Bone marrow (tissue), 2 donors: ENCODE measurements around the gene PELO.

Experiments used
- DNase-seq, 2 donors: peaks; one replicate each; lab custom pipeline; 2025; lab: John Stamatoyannopoulos, UW

The PELO gene

GRCh38 chr5:52771343-52772039 lies 16.2 kb upstream of the PELO start:
- DNase-seq: no peak

- no peak for DNase-seq
Observed at GRCh38 chr5:52772668-52773067, 15.0 kb upstream of the PELO start.

DNA sequence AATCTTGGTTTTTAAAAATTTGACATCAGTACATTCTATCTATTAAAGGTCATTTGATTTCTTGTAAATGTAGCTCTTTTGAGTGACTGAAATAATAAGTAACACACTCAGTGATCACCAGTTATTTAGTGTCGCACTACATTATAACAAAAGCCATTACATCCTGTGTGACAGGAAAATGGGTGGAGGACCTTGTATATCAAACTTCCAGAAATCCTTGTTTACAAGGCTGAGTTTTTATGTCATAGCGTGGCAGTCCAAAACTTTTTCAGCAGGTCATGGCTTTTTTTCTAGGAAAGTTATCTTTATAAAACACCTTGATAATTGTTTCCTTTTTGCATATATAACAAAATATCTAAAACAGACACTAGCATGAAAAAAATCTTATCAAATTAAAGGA lies 14.4 kb upstream of the PELO start:
- no peak for DNase-seq

- no peak for DNase-seq
Observed at GRCh38 chr5:52774005-52774410, 13.7 kb upstream of the PELO start.

DNA sequence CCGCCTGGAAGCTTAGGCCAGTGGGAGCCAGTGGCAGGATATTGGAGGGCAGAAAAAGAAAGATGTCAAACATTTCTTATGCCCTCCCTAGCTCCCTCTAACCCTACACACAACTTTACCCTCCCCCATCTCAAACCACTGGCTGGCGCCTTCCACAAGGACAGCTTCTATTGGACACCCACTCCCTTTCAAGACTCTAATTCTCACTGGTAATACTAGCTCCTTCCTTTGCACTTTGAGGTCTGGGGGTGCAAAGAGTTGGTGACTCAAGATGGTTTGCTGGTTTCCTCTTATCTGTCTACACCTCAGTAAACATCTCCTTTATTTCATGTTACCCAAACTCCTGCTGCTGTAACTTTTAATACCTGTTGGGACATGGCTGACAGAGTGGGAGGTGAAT lies 11.6 kb upstream of the PELO start:
- no peak for DNase-seq

DNA sequence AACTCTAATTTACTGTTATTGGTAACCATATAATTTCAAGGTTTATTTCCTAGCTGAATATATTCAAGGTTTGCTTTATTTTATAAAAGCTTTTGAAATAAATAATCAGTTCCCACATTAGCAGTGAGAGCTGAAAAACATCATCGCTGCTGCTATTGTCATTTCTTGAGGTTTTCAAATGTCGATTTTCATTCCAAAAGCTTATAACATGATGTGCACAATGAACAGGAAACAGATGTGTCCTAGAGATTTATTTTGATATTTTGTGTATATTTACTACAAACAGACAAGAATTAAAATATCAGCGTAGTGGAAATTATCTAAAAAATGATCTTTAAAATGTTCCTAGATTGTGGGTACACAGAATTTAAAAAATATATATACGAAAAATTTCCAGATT lies 10.5 kb upstream of the PELO start:
- no peak for DNase-seq

DNA sequence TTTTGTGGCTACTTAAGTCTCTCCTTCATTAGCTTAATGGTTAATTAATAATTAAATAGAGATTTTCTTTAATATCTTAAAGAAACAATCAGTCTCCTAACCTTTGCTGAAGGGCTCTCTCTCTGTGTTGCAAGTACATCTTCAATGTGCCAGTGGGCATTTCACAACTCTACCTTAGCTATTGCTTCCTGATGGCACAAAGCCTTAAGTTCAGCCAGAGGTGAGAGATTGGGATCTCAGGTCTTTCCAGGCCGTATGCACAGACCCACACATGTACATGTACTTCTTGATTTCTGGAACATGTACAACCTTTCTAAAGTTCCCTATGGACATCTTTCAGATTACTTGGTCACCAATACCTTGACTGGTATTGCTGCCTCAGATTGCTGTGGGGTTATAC lies 8.9 kb upstream of the PELO start:
- DNase-seq: no peak

- no peak for DNase-seq
Observed at GRCh38 chr5:52779213-52779612, 8.5 kb upstream of the PELO start.

GRCh38 chr5:52783226-52783959 lies 4.3 kb upstream of the PELO start:
- DNase-seq: no peak

DNA sequence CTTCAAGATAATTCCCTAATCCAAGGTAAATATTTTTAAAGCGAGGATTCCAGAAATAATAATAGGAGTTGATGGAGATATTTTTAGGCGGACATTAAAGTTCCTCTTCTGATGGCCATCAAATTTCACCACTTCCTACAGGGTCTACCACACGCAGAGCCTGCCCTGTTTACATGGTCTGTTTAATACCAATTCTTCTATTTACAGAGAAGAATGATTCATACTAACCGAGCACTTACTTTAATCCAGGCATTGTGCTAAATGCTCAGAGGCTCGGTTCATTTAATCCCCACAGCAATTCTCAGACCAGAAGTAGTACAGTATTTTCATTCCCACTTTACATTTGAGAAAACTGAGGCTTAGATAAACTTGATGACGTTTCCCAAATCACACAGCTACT lies 3.0 kb upstream of the PELO start:
- no peak for DNase-seq

DNA sequence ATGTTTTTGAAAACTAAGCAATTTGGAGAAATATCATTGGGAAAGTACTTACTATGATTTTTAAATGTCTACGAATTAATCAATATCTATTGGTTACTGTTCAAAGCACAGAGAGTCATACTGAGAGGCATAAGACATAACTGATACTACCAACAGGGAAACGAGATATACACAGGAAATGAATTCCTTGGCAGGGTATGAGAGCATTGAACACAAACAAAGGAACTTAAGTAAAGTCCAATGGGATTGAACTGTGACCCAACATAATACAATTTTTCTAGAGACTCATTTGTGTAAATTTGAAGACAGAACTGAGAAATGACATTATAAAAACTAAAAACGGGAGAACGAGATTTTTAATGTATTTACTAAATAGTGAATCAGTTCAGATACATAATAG lies 1.3 kb upstream of the PELO start:
- DNase-seq: no peak

DNA sequence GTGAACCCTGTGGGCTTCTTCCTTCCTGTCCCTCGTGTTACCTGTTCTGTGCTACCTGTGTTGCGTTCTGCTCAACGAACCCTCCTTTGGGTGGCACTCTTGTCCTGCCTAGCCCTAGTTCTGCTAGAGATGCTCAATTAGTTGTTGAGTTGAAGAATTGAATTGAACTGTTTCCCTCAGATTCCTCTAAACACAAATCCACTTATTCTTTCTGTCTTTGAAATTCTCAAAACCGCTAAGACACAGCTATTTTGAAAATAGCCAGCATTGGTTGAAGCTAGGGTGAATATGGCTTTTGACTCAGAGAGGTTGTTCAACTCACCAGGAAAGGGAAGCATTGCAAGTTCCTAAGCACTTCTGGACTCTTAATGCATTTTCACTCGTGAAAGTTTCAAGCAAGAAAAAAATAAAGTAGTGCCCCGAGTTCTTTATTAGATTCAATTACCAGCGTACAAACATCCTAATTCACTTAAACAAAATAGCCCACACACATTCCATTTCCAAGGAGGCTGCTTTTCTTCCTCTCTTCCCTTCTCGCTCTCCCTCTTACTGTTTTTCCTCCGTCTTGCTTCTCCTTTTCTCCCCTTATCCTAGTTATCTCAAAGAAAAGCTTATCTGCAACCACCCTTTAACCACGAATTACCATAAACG lies 642 bp upstream of the PELO start:
- DNase-seq: no peak

DNA sequence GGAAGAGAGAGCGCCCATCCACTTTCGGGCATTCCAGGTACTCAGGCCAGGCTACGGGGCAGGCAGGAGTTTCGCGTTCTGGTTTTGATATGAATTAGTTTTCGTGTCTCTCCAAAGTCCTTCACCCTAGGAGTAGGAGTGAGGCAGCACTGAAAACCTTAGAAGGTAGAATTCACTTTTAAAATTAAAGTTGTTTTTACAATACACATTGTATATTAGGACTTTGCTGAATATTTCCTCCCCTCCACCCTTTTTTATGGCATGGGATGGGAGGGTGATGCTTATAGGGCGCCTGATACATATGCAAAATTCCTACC lies 747 bp downstream of the PELO start:
- DNase-seq: no peak

DNA sequence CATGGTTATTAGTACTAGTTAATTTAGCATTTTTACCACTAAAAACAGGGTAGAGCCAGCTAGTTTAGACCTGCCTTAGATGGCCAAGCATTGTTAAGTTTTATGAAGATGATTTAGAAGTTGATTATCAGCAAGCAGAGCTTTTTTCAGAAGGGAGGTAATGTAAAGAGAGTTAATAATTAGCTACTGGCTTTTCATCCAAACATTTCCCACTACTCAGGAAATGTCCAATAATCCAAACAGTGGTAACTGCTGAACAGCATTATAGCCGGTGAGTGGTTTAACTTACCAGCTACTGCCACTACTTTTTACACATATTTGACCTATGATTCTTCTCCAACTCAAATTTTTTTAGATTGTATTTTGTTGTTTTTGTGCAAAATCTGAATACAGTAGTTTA lies 1.7 kb downstream of the PELO start:
- no peak for DNase-seq

GRCh38 chr5:52789851-52790250 lies 2.1 kb downstream of the PELO start:
- no peak for DNase-seq

GRCh38 chr5:52791366-52791765 lies 3.6 kb downstream of the PELO start:
- no peak for DNase-seq

- no peak for DNase-seq
Observed at GRCh38 chr5:52794519-52794918, 6.8 kb downstream of the PELO start.

DNA sequence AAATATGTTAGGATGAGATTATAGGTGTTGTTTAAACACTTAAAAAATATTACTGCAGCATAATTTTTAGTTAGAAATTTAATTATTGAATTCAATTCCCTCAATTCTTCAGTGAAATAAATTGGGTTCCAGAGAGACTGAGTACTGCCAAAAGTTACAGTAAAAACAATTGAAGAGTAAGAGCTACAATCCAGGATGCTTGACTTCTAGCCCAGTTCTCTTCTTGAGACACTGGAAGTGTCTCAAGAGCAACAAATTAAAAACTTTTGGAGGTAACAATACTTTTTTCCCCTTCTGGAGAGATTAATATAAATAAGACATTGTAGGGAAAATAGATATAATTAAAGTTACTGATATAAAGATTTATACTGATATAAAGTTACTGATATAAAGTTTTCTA lies 8.3 kb downstream of the PELO start:
- no peak for DNase-seq

GRCh38 chr5:52796516-52797103 lies 8.9 kb downstream of the PELO start:
- DNase-seq: no peak

DNA sequence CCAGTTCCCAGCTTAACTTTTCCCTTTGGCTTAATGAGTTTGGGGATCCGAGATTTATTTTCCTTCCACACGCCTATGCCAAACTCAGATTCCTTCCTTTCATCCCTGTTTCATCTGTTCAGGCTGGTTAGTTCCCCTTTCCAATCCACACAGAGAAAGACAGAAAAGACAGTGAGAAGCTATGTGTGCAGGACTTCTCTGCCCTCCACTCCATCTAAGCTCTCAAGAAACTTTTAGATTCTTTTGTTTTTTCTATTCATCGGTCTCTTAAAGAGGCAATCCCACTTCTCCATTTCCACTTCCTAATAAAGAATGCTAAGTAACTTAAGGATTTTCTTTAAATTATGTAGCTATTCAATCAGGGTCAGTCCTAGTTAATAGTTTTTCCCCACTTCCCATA lies 11.2 kb downstream of the PELO start:
- peak in 1 of 2 donors; percentile 32 for DNase-seq

DNA sequence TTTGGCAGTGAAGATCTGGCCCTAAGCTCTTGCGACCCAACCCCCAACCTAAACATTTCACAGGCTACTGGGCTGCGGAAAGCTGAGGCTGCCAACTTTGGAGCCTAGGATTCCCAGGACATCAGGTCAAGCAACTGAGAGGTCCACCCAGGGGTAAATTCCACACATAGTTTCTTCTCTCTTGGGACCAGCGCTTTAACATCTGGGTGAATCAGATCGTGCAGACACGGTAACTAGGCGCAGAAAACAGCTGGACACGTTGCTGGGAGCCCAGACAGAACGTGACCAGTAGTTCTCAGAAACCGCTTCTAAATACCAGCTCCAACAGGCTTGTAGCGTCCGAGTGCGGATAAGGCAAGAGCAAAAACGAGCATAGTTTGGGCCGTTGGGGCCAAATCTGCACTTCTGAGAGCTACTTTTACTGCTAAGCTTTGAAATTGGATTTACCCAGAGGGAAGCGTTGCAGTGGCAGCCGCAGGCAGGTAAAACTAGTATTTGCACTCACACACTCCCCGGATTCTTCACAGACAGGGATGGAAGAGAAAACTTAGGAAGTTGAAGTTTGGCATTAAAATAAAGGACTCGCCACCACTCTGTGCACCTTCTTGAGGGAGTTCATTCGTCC lies 11.8 kb downstream of the PELO start:
- no peak for DNase-seq

DNA sequence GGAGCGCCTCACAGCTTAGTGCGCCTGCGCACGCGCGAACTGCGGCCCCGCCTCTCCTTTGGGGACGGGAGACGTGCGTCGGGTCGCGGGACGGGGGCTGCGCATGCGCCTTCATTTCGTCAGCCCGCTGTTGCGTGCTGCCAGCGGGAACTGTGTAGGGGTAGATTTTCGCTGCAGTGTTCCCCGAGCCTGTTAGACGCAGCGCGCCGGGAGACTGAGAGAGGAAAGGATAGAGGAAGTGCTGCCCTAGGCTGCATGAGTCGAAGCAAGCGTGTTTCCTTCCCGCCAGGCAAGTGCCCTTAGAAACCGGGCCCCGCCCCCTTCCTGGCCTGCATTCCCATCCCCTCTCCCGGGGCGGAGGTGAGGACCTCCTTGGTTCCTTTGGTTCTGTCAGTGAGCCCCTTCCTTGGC lies 12.3 kb downstream of the PELO start:
- DNase-seq: peak; percentile 87 to 92
